Stimulated activated CD8-positive, alpha-beta memory T cell treated with anti-CD3 and anti-CD28 coated beads, Interleukin-12 subunit alpha, Interleukin-12 subunit beta, amount 100 ng/mL, for 24 hours (primary cell): ENCODE measurements around the gene TMEM116.

ENCODE experiments used
- DNase-seq: peaks from one replicate; pipeline ENCODE4 v3.0.0-alpha.2; 2020; ENCODE audit errors: extremely low read depth

Gene TMEM116

GRCh38 chr12:111893287-111893686 lies 119.7 kb downstream of the TMEM116 start:
- DNase-seq: no peak

GRCh38 chr12:111887926-111888745 lies 124.8 kb downstream of the TMEM116 start:
- no peak for DNase-seq

DNA sequence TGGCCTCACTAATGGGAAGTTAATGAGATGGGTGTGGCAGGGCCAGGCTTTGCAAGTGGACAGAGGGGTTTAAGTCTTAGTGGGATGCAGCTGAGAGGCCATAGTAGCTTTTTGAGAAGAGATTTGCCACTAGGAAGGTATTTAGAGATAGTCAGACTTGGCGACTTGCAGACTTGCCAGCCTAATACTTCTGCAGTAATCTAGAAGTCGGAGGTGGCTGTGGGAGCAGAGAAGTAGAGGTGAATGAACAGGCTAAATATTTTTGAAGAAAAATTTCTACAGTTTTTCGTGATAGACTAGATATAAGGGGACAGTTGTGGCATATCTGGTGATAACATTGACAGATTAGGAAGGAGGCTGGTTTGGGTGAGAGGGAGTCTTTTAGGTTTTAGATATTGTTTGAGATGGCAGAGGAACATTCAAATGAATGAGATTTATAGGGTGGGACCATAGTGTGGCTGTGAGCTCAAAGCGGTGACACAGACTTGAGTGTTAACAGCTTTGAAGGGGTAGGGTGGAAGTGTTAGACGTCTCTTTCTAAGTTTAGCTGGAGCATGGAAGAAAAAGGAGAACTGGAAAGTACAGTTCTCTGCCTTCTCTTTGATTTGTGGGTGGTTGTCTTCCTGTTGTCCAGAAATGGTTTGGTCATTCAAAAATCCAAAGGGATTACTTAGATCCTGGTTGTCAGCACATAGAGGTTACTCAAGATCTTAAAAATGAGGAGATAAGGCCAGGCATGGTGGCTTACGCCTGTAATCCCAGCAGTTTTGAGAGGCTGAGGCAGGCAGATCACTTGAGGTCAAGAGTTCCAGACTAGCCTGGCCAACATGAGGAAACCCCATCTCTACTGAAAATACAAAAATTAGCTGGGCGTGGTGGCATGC lies 126.1 kb downstream of the TMEM116 start:
- no peak for DNase-seq

GRCh38 chr12:111881716-111882115 lies 131.2 kb downstream of the TMEM116 start:
- DNase-seq: no peak
